ENCODE results near the gene ZSCAN1.

The ZSCAN1 gene

GRCh38 chr19:58086825-58087710, 53.2 kb downstream of the ZSCAN1 start:
- DNase-seq: no peak

- DNase-seq: no peak
Measured at GRCh38 chr19:58088521-58089052, 54.8 kb downstream of the ZSCAN1 start.

- no peak for DNase-seq
Measured at GRCh38 chr19:58089846-58090245, 56.0 kb downstream of the ZSCAN1 start.

GRCh38 chr19:58091251-58091995, 57.6 kb downstream of the ZSCAN1 start:
- no peak for DNase-seq

- no peak for DNase-seq
Measured at GRCh38 chr19:58093071-58093470, 59.2 kb downstream of the ZSCAN1 start.

GRCh38 chr19:58095328-58095727, 61.5 kb downstream of the ZSCAN1 start:
- no peak for DNase-seq

GRCh38 chr19:58096884-58097283, 63.1 kb downstream of the ZSCAN1 start:
- DNase-seq: no peak

GRCh38 chr19:58097349-58097748, 63.5 kb downstream of the ZSCAN1 start:
- no peak for DNase-seq

GRCh38 chr19:58097781-58098681, 64.2 kb downstream of the ZSCAN1 start, which contains the start of gene ZSCAN18:
Gene ZSCAN18 (minus strand): TSS chr19:58098231. CDS start chr19:58090267, 7,964 bp downstream.
- DNase-seq: peak; percentile 96

GRCh38 chr19:58098682-58098998, 64.8 kb downstream of the ZSCAN1 start:
- DNase-seq: no peak

Data from activated T-cell treated with anti-CD3 and anti-CD28 coated beads for 4 hours (primary cell).